ENCODE results near the gene NUP93.

NUP93 gene

GRCh38 chr16:56894331-56894917 is 164.5 kb downstream of the NUP93 start:
- no peak for DNase-seq (ENCODE audit: low read depth)

GRCh38 chr16:56895813-56896212 is 165.9 kb downstream of the NUP93 start:
- no peak for DNase-seq (ENCODE audit: low read depth)

- no peak for DNase-seq (ENCODE audit: low read depth)
Observed at GRCh38 chr16:56896244-56896643, 166.3 kb downstream of the NUP93 start.

GRCh38 chr16:56897026-56897799 is 167.3 kb downstream of the NUP93 start:
- DNase-seq (ENCODE audit: low read depth) = no peak

GRCh38 chr16:56898847-56899246 is 168.9 kb downstream of the NUP93 start:
- no peak for DNase-seq (ENCODE audit: low read depth)
